HG03045 (cell line): ENCODE data around the gene VPS33A.
"Not testable (repeated sequence)": the region's sequence is repeated elsewhere in the genome, so short reads cannot be mapped to it uniquely, and the experiment has no call there.

Experiments used
- ATAC-seq: cut with Tn5 transposase; IDR thresholded peaks from one replicate; pipeline ENCODE4 v1.9.1; 2021; ENCODE audit warnings: mild to moderate bottlenecking, moderate library complexity; ENCODE audit not compliant: unreplicated experiment

The VPS33A gene

GRCh38 chr12:122258462-122258861, 7.8 kb downstream of the VPS33A start:
- not testable (repeated sequence) for ATAC-seq

- ATAC-seq = no peak
Observed at GRCh38 chr12:122250536-122250935, 15.8 kb downstream of the VPS33A start.

DNA sequence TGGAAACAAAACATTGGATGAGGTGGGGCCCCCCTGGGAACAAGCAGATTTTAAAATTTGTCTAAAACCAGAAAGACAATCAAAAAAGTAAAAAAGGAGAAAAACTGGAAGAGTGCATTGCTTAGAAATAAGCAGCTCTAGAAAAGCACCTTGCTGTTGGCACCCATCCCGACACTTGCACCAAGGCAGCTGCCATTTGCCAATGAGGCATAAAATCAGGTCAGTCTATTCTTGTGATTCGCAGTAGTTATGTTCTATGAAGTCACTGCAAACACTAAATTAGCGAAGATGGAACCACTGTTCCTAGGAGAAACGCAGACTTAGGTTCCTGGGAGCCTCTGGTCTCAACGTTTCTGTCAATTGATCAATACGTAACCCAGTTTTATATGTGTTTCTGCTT, 16.2 kb downstream of the VPS33A start:
- no peak for ATAC-seq

- ATAC-seq = no peak
Observed at GRCh38 chr12:122245553-122245952, 20.7 kb downstream of the VPS33A start.

DNA sequence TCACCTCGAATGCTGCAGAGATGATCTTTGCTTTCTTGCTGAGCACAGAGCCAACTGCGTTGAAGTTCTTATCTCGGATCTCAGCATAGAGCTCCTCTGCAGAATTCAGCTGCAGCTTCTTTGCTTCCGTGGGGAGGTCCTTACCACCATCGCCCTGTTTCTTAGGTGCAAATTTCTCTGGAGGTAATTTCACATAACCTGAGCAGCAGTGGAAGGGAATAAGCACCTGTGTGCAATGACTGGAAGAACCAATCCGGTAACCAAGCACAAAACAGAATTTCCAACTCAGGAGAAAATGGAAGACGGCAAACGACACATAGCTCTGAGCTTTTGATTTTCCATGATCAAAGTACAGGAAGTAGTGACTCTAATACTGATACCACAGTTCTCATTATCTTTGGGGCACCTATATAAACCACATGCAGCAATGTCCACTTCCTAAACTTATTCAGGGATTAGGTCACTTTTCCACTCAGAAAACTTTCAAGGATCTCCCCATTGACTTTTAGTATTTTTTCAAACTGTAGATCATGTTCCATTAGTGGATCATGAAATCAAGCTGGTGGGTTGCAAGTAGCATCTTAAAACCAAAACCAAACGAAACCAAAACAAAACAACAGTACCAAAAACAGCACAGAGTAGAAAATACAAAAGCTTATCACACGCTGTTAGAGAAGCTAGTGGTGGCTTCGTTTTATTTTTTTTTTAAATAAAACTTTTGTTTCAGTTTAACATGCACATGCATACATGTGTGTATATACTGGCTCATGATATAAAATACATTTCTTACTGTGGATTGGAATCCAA, 21.5 kb downstream of the VPS33A start:
- no peak for ATAC-seq

- ATAC-seq = no peak
Observed at GRCh38 chr12:122243965-122244364, 22.3 kb downstream of the VPS33A start.

GRCh38 chr12:122238861-122239260, 27.4 kb downstream of the VPS33A start:
- ATAC-seq = no peak

DNA sequence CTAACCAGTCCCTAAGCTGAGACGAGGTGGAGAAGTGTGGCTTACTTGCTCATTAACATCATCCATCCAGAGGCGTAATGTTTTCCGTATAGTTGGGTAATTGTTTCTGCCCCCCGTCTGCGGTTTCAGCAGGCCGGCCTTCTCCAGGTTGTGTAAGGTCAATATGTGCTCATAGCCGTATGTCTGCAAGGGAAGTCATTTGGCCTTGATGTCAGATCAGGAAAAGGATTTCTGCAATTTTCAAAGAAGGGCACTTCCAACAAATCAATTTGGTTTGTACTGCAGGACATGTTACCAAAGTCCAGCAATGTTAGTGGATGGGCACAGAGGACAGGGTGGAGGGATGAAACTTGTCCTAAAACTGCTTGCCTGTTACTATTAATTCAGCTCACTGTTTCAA, 30.6 kb downstream of the VPS33A start:
- no peak for ATAC-seq

- ATAC-seq = no peak
Observed at GRCh38 chr12:122232691-122233090, 33.6 kb downstream of the VPS33A start.

- no peak for ATAC-seq
Observed at GRCh38 chr12:122230798-122231197, 35.5 kb downstream of the VPS33A start.

DNA sequence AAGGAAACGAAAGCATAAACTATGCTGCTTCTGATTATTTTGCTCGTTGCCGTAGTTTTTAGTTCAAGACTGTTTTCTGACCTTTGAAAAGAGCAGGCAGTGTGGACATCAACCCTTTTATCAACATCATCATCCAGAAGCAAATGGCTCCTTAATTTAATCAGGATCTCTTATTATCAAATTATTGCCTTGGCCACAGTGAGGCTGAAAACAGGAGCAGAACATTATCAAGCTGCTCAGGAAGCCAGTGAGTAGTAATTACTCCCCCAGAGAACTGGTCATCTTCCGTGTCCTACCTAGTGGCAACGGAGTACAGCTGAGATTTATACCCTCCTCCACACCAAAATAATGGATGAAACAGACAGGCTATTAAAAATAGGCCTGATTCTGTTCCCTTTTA, 38.2 kb downstream of the VPS33A start:
- no peak for ATAC-seq

GRCh38 chr12:122227341-122227740, 39.0 kb downstream of the VPS33A start:
- ATAC-seq = no peak

DNA sequence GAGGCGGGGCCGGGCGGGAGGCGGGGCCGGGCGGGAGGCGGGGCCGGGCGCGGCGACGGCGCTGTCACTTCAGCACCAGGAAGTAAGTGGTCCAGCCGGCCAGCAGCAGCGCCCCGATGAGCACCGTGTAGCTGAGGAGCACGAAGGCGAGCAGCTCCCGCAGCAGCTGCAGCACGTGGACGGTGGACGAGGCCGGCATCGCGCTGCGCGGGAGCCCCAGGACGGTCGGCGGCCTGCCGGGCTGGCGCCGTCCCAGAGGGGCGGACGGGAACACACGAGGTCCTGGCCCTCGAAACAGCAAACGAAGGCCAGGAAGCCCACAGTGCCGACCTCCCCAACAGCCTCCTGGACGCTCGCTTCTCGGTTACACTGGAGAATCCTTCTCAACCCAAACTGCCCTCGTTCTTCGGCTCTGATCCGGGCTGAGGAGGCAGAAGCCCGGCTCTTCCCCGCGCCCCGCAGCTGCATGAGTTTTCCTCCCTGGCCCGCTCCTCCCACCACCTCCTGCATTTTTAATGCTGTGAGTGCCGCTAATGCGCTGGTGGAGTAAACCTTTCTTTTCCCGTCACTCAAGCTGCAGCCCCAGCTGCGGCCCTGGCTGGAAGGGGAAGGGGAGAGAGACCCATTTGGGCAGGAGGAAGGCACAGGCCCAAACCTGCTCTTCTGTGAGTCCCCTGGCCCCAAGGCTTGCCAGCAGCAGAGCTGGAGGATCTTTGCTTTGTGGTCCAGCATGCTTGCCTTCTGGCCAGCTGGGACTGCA, 39.7 kb downstream of the VPS33A start:
- ATAC-seq = peak; percentile 46

DNA sequence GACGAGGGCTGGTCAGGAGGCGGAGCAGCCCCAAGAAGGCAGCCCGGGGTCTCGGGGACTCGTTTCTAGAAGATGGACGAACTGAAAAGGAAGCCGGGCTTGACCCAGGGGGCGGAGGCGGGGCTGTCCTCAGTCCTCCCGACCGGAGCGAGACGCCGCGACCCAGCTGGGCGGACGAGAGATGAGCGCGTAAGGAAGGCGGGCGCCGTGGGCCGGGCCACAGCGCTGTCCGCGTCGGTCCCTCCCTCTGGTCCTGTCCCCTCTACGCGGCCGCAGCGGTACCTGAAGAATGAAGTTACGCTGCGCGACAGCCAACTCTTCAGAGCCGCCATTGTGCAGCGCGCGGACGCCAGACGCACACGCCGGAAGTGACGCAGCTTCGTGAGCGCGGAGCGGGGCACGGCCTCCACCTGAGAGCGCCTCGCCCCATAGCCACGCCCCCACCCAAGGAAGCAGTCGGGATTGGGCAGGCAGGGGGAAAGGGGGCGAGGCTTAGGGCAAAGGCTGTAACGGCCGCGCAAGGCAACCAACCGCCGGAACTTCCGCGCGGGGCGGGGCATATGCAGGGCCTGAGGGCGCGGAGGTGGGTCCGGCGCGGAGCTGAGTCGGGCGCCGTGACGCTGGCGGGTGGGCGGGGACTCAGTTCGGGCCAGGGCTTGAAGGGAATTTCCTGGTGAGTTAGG, 40.5 kb downstream of the VPS33A start, which contains the start of gene DIABLO:
DIABLO (minus strand) TSS at position 370 of the 683 bp plus-strand sequence; CDS start at position 332, 38 bp downstream.
- ATAC-seq = peak; percentile 89

- ATAC-seq = no peak
Observed at GRCh38 chr12:122216445-122216844, 49.8 kb downstream of the VPS33A start.

- ATAC-seq = no peak
Observed at GRCh38 chr12:122215771-122216170, 50.5 kb downstream of the VPS33A start.

DNA sequence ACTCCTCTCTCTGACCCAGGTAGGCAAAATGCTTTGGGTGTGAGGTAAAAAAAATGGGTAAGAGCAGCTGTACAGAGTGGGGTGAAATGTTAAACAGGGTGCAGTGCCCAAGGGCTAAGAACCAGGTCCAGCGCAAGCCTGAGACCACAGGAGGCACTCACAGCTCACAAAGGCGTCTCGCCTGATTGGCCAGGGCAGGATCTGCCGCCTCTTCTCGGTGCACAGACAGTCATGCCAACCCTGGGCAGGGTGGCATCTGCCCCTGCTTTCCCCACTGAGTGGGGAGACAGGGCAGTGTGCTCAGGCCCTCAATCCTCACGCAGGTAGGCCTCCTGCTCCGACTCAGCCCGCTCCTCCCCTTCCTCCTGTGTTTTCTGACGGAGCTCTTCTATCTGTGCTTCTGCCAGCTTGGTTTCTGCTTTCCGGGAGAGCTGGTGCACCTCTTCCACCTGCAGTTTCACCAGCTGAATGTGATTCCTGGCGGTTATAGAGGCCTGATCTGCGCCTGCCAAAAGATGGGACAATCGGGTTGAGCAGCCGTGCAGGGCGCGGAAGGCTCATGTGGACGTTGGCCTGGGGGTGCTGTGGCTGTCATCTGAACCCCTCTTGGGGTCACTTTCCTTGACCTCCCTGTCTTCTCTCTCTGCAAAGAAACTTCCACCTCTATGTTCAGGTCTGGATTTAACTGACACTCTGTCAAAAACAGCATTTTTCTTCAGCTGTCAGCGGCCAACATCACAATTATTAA, 58.0 kb downstream of the VPS33A start:
- no peak for ATAC-seq

DNA sequence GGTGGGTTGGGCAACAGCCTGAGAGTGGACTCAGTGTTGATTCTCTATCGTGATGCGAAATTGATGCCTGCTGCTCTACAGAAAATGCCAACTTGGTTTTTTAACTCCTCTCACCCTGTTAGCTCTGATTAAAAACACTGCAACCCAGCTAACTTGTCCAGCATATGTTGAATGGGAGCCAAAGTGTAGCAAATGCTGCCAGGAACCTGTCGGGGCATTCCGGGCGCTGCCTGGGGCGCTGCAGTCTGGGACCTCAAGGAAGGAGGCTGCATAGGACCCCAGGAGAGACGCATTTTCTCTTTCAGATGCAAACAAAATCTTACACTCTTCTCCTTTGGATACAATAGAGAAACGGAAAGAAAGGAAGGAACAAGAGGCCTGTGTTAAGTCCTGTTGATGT, 58.9 kb downstream of the VPS33A start:
- ATAC-seq = no peak

DNA sequence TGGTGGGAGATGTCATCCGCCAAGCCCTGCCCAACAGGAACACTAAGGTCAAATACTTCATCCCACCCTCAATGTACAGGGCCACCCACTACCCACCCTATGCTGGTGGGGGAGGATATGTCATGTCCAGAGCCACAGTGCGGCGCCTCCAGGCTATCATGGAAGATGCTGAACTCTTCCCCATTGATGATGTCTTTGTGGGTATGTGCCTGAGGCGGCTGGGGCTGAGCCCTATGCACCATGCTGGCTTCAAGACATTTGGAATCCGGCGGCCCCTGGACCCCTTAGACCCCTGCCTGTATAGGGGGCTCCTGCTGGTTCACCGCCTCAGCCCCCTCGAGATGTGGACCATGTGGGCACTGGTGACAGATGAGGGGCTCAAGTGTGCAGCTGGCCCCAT, 59.3 kb downstream of the VPS33A start:
- no peak for ATAC-seq

DNA sequence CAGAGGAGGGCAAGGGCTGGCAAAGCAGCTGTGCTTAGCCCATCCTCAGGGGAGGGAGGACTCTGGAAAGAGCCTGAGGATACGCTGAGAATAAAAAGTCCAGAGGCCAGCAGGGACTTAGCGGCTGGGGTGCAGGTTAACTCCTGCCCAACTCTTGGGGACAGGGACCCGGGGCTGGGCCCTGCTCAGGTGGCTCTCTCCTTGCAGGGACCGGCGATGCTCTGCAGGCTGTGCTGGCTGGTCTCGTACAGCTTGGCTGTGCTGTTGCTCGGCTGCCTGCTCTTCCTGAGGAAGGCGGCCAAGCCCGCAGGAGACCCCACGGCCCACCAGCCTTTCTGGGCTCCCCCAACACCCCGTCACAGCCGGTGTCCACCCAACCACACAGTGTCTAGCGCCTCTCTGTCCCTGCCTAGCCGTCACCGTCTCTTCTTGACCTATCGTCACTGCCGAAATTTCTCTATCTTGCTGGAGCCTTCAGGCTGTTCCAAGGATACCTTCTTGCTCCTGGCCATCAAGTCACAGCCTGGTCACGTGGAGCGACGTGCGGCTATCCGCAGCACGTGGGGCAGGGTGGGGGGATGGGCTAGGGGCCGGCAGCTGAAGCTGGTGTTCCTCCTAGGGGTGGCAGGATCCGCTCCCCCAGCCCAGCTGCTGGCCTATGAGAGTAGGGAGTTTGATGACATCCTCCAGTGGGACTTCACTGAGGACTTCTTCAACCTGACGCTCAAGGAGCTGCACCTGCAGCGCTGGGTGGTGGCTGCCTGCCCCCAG, 60.0 kb downstream of the VPS33A start:
- ATAC-seq = no peak
